ENCODE measurements around the gene FAM184A. TPM values are rescaled to one million over a fixed set of nuclear protein-coding genes. Genes with fewer than 3 reads are reported as not detected.
A peak's percentile ranks its signal among the peaks of the same experiment; 100 is the strongest.

FAM184A gene
- total and polyA plus RNA-seq, 9 of the 15 experiments (the other 6 are each of a cell fraction or from before 2014, with no cell fraction given): 6.4 to 18.7 (median 13.1) TPM

DNA sequence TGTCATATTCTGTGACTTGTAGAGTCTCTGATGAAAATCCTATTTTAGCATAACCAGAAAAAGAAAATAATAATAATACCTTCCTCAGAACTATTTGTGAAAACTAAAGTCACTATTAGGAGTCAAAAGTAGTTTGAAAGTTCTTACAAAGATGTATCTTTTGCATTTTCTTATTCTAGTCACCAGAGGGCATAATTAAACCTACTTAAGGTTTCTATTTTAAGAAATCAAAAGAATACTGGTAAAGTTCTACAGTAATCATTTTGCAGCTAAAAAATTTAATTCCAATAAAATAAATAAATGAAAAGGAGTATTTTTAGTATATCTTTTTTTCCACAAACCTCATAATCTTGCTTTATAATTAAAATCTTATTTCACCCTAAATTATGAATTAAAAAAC, 115.5 kb downstream of the FAM184A start (continued):
- TF ChIP-seq ZHX1 (conservative IDR thresholded peaks at IDR 0.05; ENCODE audit: low read length) (no peak), NUFIP1 (IDR thresholded peaks at IDR 0.05; ENCODE audit: partially characterized antibody) (no peak), SMC3 (conservative IDR thresholded peaks at IDR 0.05; ENCODE audit: insufficient read depth, low read depth, low read length) (0 out of 2 replicates have a peak, but pooled peaks have one; percentile 19), CBX8 (IDR thresholded peaks at IDR 0.05; ENCODE audit: borderline replicate concordance, extremely low read depth, low read depth, low read length, poor library complexity, severe bottlenecking) (no peak), PHF8 (IDR thresholded peaks at IDR 0.05; ENCODE audit: borderline replicate concordance, low read length) (no peak), ZSCAN29 (IDR thresholded peaks at IDR 0.05) (no peak), SIRT6 (IDR thresholded peaks at IDR 0.05; ENCODE audit: low read depth, low read length) (no peak), POLR2G (IDR thresholded peaks at IDR 0.05; ENCODE audit: low read depth, low read length) (no peak), ZNF347 (CRISPR knock-in tag; IDR thresholded peaks at IDR 0.05; ENCODE audit: low read depth) (no peak), ZNF76 (CRISPR knock-in tag; IDR thresholded peaks at IDR 0.05; ENCODE audit: borderline replicate concordance) (no peak)
- TF ChIP-seq, protein P1, sequence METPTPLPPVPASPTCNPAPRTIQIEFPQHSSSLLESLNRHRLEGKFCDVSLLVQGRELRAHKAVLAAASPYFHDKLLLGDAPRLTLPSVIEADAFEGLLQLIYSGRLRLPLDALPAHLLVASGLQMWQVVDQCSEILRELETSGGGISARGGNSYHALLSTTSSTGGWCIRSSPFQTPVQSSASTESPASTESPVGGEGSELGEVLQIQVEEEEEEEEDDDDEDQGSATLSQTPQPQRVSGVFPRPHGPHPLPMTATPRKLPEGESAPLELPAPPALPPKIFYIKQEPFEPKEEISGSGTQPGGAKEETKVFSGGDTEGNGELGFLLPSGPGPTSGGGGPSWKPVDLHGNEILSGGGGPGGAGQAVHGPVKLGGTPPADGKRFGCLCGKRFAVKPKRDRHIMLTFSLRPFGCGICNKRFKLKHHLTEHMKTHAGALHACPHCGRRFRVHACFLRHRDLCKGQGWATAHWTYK (CRISPR knock-in tag; IDR thresholded peaks at IDR 0.05): no peak
- TF ChIP-seq, protein P2, sequence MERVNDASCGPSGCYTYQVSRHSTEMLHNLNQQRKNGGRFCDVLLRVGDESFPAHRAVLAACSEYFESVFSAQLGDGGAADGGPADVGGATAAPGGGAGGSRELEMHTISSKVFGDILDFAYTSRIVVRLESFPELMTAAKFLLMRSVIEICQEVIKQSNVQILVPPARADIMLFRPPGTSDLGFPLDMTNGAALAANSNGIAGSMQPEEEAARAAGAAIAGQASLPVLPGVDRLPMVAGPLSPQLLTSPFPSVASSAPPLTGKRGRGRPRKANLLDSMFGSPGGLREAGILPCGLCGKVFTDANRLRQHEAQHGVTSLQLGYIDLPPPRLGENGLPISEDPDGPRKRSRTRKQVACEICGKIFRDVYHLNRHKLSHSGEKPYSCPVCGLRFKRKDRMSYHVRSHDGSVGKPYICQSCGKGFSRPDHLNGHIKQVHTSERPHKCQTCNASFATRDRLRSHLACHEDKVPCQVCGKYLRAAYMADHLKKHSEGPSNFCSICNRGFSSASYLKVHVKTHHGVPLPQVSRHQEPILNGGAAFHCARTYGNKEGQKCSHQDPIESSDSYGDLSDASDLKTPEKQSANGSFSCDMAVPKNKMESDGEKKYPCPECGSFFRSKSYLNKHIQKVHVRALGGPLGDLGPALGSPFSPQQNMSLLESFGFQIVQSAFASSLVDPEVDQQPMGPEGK (CRISPR knock-in tag; IDR thresholded peaks at IDR 0.05; ENCODE audit: borderline replicate concordance): no peak
- TF ChIP-seq, protein P3, sequence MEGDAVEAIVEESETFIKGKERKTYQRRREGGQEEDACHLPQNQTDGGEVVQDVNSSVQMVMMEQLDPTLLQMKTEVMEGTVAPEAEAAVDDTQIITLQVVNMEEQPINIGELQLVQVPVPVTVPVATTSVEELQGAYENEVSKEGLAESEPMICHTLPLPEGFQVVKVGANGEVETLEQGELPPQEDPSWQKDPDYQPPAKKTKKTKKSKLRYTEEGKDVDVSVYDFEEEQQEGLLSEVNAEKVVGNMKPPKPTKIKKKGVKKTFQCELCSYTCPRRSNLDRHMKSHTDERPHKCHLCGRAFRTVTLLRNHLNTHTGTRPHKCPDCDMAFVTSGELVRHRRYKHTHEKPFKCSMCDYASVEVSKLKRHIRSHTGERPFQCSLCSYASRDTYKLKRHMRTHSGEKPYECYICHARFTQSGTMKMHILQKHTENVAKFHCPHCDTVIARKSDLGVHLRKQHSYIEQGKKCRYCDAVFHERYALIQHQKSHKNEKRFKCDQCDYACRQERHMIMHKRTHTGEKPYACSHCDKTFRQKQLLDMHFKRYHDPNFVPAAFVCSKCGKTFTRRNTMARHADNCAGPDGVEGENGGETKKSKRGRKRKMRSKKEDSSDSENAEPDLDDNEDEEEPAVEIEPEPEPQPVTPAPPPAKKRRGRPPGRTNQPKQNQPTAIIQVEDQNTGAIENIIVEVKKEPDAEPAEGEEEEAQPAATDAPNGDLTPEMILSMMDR (IDR thresholded peaks at IDR 0.05 in 2 of 3, conservative IDR thresholded peaks at IDR 0.05 in 1 of 3; ENCODE audit: insufficient read depth in 2 of 3, low read depth in 1 of 3, low read length in 3 of 3): peak in 1 of 3 experiments; percentile 39; a peak in 1 of 6 replicates

Data from K562 (cell line).